Tibial artery (tissue), 4 donors: ENCODE measurements around the gene MYZAP.
"Not testable (repeated sequence)": the region's sequence is repeated elsewhere in the genome, so short reads cannot be mapped to it uniquely, and the experiment has no call there.

ENCODE experiments used
- DNase-seq, 2 donors: peaks; one replicate each; pipeline ENCODE4 v3.0.0-alpha.2; 2019
- H3K27ac ChIP-seq, 2 donors: fragments of 200-600 bp; sonication (generic) in 1 of 2; 1 replicate in 1 of 2; 2 replicates in 1 of 2; pipeline ENCODE4 v1.5.1; 2018 to 2019; ENCODE audit warnings: mild to moderate bottlenecking in 1 of 2
- H3K27me3 ChIP-seq, 2 donors: fragments of 200-600 bp; sonication (generic) in 1 of 2; one replicate each; pipeline versions ENCODE4 v1.5.1 to v1.6.0; 2016 to 2019
- H3K36me3 ChIP-seq, 3 donors: fragments of 200-600 bp; sonication (generic) in 2 of 3; one replicate each; pipeline ENCODE4 v1.5.1; 2016 to 2019; ENCODE audit warnings: mild to moderate bottlenecking in 2 of 3
- H3K4me1 ChIP-seq, 4 donors: fragments of 200-600 bp; sonication (generic) in 2 of 4; 1 replicate in 3 of 4; 2 replicates in 1 of 4; pipeline ENCODE4 v1.5.1; 2016 to 2019
- H3K4me3 ChIP-seq, 2 donors: fragments of 200-600 bp; sonication (generic) in 1 of 2; 1 replicate in 1 of 2; 2 replicates in 1 of 2; pipeline ENCODE4 v1.5.1; 2018 to 2019; ENCODE audit warnings: mild to moderate bottlenecking in 2 of 2
- H3K9me3 ChIP-seq, 3 donors: fragments of 200-600 bp; sonication (generic) in 1 of 3; one replicate each; pipeline ENCODE4 v1.5.1; 2016 to 2019
- CTCF ChIP-seq, 2 experiments: fragments of 200-600 bp in 1 of 2; fragments of 450-650 bp in 1 of 2; IDR thresholded peaks; one replicate each; pipeline ENCODE4 v1.5.1; 2017 to 2019; ENCODE audit warnings: antibody characterized with exemption in 2 of 2, mild to moderate bottlenecking in 1 of 2, moderate library complexity in 1 of 2
- intact Hi-C: fragments of 100-400 bp; cut with DNase I; formaldehyde crosslinking; loops from one replicate; pipeline ENCODE4 v1.15.0; 2023; ENCODE audit warnings: low total_unique reads

MYZAP gene

GRCh38 chr15:57611123-57611522 is 19.4 kb downstream of the MYZAP start:
- Histone ChIP-seq H3K27ac (no peak overlapping the region), H3K36me3 (no peaks in the 10 kb centered on the region), H3K4me3 (no peak overlapping the region), H3K27me3 (no peaks in the 10 kb centered on the region), H3K9me3 (no peaks in the 10 kb centered on the region), H3K4me1 (peaks cover 0 to 12% (median 1%) of the 10 kb centered on the region in 4 donors)
- no peak for DNase-seq
- TF ChIP-seq CTCF (IDR thresholded peaks at IDR 0.05), result no peak
- intact Hi-C loops, result no loop called here

GRCh38 chr15:57611938-57612337 is 20.2 kb downstream of the MYZAP start:
- intact Hi-C loops, result no loop called here
- Histone ChIP-seq H3K9me3 (no peaks in the 10 kb centered on the region), H3K4me3 (no peak overlapping the region), H3K27ac (no peak overlapping the region), H3K4me1 (peaks cover 0 to 12% (median 1%) of the 10 kb centered on the region in 4 donors), H3K36me3 (no peaks in the 10 kb centered on the region), H3K27me3 (no peaks in the 10 kb centered on the region)
- DNase-seq, result peak in 1 of 2 donors; percentile 42
- TF ChIP-seq CTCF (IDR thresholded peaks at IDR 0.05), result peak; percentile 19 to 21

GRCh38 chr15:57614241-57614640 is 22.5 kb downstream of the MYZAP start:
- Histone ChIP-seq H3K27ac (no peak overlapping the region), H3K9me3 (no peaks in the 10 kb centered on the region), H3K27me3 (no peaks in the 10 kb centered on the region), H3K36me3 (no peaks in the 10 kb centered on the region), H3K4me1 (peaks cover 0 to 12% (median 1%) of the 10 kb centered on the region in 4 donors), H3K4me3 (no peak overlapping the region)
- TF ChIP-seq CTCF (IDR thresholded peaks at IDR 0.05), result no peak
- DNase-seq, result no peak
- intact Hi-C loops, result no loop called here

- H3K27ac ChIP-seq, H3K9me3 ChIP-seq, H3K27me3 ChIP-seq, intact Hi-C loops, DNase-seq, H3K4me3 ChIP-seq, H3K36me3 ChIP-seq: not testable (repeated sequence)
- H3K4me1 ChIP-seq, result peaks cover 0 to 18% (median 8%) of the 10 kb centered on the region in 4 donors
Observed at GRCh38 chr15:57615951-57616496, 24.3 kb downstream of the MYZAP start.

GRCh38 chr15:57618325-57618724 is 26.6 kb downstream of the MYZAP start:
- Histone ChIP-seq H3K4me3 (no peak overlapping the region), H3K27ac (no peak overlapping the region), H3K27me3 (no peaks in the 10 kb centered on the region), H3K9me3 (no peaks in the 10 kb centered on the region), H3K36me3 (no peaks in the 10 kb centered on the region), H3K4me1 (peaks cover 0 to 13% (median 3%) of the 10 kb centered on the region in 4 donors)
- no peak for DNase-seq
- intact Hi-C loops, result no loop called here
- no peak for TF ChIP-seq CTCF (IDR thresholded peaks at IDR 0.05)

GRCh38 chr15:57619746-57620145 is 28.0 kb downstream of the MYZAP start:
- H3K4me1 ChIP-seq, result peaks cover 0 to 13% (median 3%) of the 10 kb centered on the region in 4 donors
- H3K36me3 ChIP-seq, result peaks cover 0 to 2% (median 0%) of the 10 kb centered on the region in 3 donors
- peak overlapping the region in 1 of 2 donors; percentile 10 for H3K27ac ChIP-seq
- no peak overlapping the region for H3K4me3 ChIP-seq
- H3K27me3 ChIP-seq, result no peaks in the 10 kb centered on the region
- no peaks in the 10 kb centered on the region for H3K9me3 ChIP-seq
- intact Hi-C loops, result no loop called here
- TF ChIP-seq CTCF (IDR thresholded peaks at IDR 0.05), result no peak
- no peak for DNase-seq
